ENCODE data around the gene ETV1.

The ETV1 gene

GRCh38 chr7:13989126-13989948 is at the start of gene ETV1:
Gene ETV1, minus strand, starts transcription at chr7:13989666. Its CDS starts 614 bp downstream, at chr7:13989052.
- peak; percentile 49 to 57 (median 50) for DNase-seq

GRCh38 chr7:14024406-14024805 is 34.9 kb upstream of the ETV1 start:
- DNase-seq, result no peak

GRCh38 chr7:14023838-14024237 is 34.4 kb upstream of the ETV1 start:
- DNase-seq, result no peak

- DNase-seq, result no peak
Measured at GRCh38 chr7:14023342-14023741, 33.9 kb upstream of the ETV1 start.

- DNase-seq, result no peak
Measured at GRCh38 chr7:14021069-14021468, 31.6 kb upstream of the ETV1 start.

- no peak for DNase-seq
Measured at GRCh38 chr7:14020339-14020900, 31.0 kb upstream of the ETV1 start.

GRCh38 chr7:14018751-14019150 is 29.3 kb upstream of the ETV1 start:
- no peak for DNase-seq

- no peak for DNase-seq
Measured at GRCh38 chr7:14016950-14017349, 27.5 kb upstream of the ETV1 start.

GRCh38 chr7:14013898-14014297 is 24.4 kb upstream of the ETV1 start:
- DNase-seq, result no peak

- DNase-seq, result no peak
Measured at GRCh38 chr7:14009453-14010418, 20.3 kb upstream of the ETV1 start.

- no peak for DNase-seq
Measured at GRCh38 chr7:14001139-14001538, 11.7 kb upstream of the ETV1 start.

GRCh38 chr7:14000247-14000646 is 10.8 kb upstream of the ETV1 start:
- peak in 1 of 3 donors; percentile 1 for DNase-seq

- no peak for DNase-seq
Measured at GRCh38 chr7:13998866-13999265, 9.4 kb upstream of the ETV1 start.

GRCh38 chr7:13992596-13992964 is 3.1 kb upstream of the ETV1 start:
- DNase-seq, result no peak

GRCh38 chr7:13991791-13992595 is 2.5 kb upstream of the ETV1 start:
- no peak for DNase-seq

- peak; percentile 86 to 92 (median 88) for DNase-seq
Measured at GRCh38 chr7:13990984-13991790, 1.7 kb upstream of the ETV1 start.

GRCh38 chr7:13990319-13990983 is 985 bp upstream of the ETV1 start:
- peak; percentile 50 to 62 (median 52) for DNase-seq

GRCh38 chr7:13989949-13990305 is 461 bp upstream of the ETV1 start:
- DNase-seq, result no peak

GRCh38 chr7:13988731-13989125 is 738 bp downstream of the ETV1 start:
- no peak for DNase-seq

- no peak for DNase-seq
Measured at GRCh38 chr7:13988065-13988464, 1.4 kb downstream of the ETV1 start.

- no peak for DNase-seq
Measured at GRCh38 chr7:13987395-13987794, 2.1 kb downstream of the ETV1 start.
